GM19239 (cell line): ENCODE measurements around the gene GLI2.

Experiments used
- DNase-seq: peaks from one replicate; pipeline ENCODE4 v3.0.0; 2011; ENCODE audit warnings: low spot score; ENCODE audit not compliant: insufficient read length
- FAIRE-seq: peaks from 2 replicates; lab custom pipeline; 2011; peaks lifted over from hg19 to GRCh38; lab: Jason Lieb, UNC

The GLI2 gene

DNA sequence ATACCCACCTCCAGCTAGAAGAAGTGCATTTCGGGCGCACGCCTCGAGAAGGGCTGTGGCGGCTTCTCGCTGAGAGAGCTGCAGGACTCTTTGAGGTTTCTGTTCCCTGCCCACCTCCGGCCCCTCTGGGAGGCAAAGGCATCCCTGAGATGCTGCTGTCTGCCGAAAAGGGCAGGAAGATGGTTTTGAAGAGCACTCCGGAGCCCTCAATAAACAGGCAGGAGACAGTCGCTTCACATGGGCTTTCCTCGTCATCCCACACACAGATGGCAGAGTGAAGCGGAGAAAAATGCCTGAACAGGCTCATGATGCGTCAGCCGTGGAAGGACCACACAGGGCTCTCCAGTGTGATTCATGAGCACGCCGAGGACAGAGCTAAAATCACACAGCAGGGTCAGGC, 25.4 kb upstream of the GLI2 start:
- FAIRE-seq (no peak), DNase-seq (no peak)

DNA sequence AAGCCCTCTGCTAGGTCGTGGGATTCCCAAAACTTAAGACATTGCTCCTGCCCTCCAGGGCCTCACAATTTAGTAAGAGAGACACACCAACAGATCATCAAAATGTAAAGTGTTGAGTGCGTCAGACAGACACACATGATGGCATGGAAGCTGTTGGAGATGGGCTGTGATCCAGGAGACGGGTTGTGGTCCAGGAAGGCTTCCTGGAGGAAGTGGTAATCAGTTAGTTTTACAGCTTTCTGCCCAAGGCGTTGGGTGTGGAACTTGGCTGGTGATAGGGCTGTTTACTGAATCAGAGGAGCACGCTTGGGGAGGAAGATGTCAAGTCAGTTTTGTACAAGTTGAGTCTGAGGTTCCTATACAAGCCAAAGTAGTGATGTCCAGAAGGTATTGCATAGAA, 24.0 kb upstream of the GLI2 start:
- DNase-seq (no peak), FAIRE-seq (no peak)

DNA sequence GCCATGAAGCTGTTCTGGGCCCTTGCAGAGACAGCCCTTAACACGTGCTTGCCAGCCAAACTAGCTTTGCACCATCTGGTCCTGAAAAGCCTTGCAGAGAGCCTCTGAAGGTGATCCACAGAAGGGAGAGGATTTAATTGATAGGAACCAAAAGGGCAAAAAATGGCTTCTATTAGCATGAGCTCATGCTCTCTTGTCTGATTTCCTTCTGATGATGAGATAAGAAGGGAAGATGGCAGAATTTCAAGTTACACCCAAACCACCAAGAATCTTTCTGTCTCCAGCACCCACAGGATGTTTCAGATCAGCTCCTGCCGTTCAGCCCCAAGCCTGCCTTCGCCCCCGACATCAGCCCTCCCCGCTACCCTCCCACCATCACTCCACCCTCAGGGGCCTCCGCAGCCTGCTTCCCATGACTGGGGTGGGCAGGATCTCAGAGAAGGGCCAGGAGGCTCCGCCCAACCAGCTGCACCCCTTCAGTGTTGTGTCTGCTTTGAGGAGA, 23.4 kb upstream of the GLI2 start:
- no peak for DNase-seq
- no peak for FAIRE-seq

DNA sequence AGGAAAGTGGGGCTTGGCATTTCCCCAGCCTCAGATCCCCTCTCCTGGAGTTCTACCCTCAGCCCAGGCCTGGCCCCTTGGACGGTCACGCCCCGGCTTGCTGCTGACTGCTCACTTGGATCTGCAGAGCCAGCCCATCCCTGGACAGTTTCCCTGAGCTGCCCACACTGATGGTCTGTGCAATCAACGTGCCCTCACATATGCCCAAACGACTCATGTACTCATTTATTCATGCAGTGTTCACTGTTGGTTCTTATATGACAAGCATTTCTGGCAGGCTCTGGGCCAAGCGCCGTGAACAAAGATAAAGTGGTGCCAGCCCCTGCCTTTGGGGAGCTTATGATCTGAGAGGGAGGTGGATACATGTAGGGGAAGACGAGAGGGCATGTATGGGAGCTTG, 20.3 kb upstream of the GLI2 start:
- FAIRE-seq, result no peak
- no peak for DNase-seq

DNA sequence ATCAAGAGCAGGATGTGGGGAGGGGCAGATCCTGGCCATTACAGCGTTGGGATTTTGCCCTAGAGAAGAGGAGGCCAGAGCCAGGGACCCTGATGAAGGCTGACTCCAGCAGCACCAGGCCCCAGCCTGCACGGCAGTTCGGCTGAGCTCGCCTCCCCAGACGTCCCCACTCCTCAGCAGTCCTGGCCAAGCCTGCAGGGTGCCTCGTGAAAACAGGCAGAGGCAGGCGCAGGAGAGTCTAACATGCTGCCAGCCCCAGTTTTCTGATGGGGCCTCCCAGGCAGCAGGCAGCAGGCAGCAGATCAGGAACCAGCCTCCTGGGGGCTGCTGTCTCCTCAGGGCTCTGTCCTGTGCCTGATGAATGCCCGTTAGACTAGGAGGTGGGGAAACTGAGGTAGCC, 19.7 kb upstream of the GLI2 start:
- FAIRE-seq (no peak), DNase-seq (no peak)

DNA sequence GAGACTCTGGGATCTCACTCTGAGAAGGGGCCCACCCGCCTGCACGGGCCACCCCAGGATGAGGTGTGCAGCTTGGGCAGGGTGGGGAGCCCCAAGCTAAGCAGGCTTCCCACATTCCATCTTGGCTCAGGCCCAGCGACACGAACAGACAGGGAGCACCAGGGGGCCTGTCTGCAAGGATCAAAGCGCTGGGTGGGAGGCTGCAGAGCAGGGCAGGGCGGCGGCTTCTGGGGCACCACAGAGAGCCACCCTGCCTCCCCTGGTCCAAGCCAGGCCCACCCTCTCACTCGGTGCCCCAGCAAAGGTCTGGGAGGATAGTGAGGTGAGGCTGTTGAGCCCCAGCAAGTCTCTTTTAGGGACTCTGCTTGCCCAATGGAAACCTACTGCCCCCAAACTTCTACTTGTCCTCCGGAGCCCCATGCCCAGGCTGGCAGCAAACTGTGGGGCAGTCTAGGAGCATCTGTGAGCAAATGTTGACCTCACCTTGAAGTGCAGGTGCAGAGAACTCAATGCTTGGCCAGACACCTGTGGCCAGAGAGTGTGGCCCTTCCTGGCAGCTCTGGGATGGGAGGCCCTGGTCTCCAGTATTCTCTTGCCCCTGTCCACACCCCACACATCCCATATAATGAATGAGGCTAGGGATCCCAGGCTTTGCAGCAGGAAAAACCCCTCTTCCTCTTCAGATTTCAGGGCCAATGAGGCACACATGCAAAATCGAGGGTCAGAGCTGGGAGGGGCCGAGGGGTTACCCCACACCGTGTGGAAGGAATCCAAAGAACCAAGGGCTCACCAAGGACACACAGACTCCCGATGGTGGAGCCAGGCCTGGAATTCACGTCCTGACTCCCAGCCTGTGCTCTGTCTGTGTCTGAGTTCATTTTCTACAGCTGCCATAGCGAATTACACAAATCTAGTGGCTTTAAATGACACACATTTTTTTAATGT, 18.8 kb upstream of the GLI2 start:
- DNase-seq (no peak), FAIRE-seq (no peak)

DNA sequence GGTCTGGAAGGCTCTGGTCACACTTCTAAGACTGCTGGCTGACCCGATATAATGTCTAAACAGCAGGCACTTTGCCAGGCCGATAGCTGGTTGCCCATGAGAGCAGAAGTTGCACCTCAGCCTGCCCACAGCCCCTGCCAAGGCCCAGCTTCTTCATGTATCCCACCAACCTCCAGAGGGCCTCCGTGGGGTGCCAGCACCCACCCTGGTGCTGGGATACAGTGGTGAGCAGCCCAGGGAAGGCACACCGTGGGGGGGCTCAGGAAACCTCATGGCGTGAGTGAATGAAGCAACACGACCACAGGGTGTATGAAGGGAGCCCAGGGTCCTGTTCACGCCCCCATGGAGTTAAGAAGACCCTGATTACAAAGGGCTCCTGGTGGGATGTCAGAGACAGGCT, 16.2 kb upstream of the GLI2 start:
- FAIRE-seq (no peak), DNase-seq (no peak)

DNA sequence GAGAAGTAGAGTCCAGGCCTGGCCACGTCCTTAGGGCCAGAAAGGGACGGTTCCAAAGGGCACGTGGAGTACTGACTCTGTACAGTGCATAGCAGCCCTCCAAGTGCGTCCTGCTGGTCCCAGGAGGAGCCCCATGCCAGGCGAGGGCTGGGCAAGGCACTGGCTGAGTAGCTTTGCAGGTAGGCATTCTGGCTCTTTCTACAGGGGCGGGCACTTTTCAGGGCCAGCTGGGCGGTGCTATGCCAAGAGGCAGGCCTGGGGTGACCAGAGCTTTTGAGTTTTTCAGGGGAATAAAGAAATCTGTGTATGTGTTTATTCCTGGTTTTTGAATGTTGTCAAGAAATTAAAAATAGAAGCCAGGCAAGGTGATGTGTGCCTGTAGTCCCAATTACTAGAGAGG, 15.4 kb upstream of the GLI2 start:
- FAIRE-seq (no peak), DNase-seq (no peak)

DNA sequence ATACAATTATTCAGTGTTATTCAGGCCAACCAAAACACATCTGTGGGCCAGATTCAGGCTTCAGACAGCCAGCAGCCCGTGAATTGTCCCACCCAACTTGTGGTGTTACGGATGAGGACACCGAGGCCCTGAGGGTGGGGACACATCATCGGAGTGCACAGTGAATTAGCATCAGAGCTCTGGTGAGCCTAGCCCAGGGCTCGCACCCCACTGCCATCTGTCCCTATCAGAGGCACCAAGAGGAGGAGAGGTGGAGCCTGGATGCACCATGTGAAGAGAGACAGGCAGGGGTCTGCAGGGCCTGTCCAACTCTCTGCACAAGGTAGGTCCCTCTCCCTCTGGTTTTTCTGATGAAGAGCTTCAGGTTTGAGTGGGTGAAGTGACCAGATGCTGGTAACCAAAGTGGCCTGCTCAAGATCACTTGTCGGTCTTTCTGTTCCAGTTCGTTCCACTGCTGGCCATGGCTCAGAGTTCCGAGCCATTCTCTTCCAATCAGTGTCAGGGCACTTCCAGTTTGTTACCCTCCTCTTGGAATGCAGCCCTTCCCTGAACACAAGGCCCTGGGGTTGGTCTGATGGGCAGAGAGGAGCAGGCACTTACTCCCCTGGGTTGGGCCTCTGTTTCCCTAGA, 14.8 kb upstream of the GLI2 start:
- no peak for DNase-seq
- no peak for FAIRE-seq

DNA sequence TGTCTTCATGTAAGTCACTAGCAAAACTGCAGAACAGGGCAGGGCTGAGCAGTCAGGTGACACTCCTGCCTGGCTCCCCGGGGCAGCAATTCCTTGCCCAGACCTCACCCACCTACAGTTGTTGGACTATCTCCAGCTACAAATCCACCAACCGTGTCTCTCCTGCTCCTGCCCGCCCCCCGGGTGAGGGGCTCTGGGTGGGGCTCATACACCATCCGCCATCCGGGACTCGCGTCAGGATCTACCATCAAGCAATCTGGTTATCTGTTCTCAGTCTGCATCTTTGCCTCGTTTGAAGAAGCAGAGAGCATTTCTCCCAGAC, 13.5 kb upstream of the GLI2 start:
- no peak for FAIRE-seq

DNA sequence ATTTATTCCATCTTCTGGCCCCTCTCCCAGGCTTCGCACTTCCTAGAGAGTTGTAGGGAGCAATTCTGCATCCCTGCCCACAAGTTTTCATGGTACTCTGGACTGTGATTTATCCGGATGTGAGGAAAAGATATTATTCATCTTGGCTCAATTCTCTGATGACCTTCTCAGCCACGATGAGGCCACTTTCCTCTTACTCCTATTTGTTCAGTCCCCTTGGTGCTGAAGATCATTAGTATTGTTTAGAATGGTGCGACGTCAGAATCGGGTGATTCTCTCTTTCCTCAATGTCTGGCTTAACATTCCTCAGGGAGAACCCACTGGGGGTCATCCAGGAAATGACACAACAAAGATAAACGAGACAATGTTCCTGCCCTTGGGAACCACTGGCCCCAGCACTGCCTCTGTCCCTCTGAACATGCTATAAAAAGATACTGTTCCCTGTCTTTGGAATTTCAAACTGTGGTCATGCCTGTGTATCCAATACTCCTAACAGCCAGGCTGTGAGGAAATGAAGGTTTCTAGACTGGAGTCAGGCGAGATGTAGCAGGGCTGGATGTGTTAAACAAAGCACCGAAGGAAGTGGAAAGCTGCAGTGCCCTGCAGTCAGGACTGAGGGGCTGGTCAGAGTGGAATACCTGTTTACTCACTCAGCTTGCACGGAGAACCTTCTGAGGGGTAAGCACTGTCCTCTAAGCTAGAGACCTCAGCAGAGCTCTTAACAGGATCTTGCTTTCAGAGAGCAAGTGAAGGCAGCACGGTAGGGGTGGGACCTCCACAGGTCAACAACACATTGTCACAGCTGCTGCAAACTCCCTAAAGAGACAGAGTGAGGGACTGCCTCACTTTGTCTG, 12.9 kb upstream of the GLI2 start:
- DNase-seq (no peak), FAIRE-seq (no peak)

More for the DNA sequence above, 13.5 kb upstream of the GLI2 start:
- no peak for DNase-seq

DNA sequence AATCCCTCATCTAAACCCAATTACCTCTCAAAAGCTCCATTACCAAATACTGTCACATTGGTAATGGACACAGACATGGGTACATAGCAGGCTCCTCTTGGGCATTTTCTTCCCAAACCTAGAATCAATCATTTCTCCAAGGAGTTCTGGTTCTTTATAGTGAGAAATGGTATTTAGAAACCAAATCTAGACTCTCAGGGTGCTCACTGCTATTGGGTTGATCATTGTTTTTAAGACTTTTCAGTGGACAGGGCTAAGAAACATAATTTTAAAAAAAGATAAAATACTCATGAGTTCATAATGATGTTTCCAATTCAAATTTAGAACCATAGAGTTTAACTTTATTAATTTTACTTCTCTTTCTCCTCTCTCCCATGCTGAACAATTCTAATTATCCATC, 9.4 kb upstream of the GLI2 start:
- FAIRE-seq, result no peak
- DNase-seq, result no peak

DNA sequence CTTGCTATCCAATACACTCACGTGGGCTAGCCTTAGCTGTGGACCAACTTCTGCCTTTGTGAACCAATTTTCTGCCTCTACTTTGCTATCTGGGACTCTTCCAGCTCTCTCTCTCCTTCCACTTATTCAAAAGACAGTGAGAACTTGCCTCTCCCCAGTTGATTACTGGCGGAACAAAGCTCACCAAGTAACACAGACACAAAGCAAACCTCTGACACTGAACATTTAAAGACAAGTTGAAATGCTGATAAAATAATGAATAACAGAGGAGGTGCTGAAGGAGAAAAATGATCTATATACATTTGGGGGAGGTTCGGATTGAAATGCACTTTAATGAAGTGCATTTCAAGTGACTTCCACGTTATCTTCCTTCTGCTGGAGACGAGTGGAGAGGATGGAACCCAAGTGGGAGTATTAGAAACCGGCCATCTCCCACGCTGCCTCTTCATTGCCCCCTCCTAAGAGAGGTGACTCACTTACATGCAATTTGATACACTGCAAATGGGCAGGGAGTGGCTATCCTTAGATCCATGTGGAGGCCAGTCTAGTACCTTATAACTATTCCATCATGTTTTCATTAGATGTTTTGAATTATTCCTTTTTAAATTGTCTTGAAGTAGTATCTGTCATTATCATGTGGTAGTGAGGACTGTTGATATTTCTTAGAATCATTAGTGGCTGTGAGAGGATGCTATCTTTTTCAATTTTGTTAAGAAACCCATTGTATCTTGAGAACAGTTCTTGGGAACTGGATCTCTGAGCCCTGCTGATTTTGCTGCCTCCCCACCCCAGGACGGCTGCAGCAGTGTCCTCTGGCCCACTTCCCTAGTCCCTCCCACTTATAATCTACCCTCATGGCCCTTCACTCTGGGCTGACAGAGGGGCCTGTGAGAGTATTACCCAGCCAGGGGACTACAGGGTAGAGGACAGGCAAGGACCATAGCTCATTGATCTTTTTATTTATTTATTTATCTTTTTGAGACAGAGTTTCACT, 6.0 kb upstream of the GLI2 start:
- FAIRE-seq, result no peak
- DNase-seq, result no peak

DNA sequence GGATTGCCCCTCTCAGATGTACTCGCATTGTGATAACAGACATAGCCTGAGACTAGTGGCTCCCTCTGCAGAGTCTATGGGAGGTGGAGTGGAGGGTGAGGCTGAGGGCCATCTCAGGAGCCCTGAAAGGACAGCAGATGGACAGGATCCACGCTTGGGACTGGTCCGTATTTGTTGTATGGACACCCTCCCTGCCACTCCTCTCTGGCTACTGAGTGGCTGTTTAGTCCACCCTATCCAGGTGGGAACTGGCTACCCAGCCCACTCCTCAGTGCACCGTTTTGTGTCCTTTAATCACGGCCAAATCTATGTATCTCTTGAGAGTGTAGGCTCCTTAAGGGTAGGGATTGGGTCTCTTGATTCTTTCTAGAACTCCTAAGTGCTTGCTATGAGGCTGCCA, 4.5 kb upstream of the GLI2 start:
- DNase-seq (no peak), FAIRE-seq (no peak)

DNA sequence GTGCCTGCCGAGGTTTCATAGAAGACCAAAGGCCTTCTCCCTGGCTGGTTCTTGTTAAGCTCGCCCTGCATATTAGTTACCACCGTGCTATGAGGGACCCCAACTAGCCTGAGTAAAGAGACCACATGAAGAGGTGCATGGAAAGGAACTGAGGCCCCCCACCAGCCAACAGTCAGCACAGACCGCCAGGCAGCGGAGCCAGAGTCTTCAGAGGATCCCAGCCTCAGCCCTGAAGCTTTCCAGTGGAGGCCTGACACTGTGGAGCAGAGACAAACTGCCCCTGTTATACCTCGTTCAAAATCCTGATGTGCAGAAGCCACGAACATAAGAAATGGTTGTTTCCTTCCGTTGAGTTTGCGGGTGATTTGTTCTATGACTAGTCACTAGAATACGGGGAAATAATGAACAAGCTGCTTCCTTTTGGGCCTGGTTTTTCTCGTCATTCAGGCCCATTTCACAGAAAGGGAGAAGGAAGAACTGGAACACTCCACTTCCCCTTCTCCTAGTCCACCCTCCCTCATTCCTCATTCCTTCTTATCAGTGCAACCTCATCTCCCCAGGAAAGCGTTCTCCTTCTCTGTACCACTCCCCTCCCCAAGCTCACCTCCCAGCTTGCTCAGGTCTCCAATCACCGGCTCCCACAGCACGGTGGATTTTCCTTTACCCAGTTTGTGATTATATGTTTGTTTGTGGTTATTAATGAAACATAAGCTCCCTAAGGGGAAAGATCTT, 3.0 kb upstream of the GLI2 start:
- DNase-seq (no peak), FAIRE-seq (no peak)

DNA sequence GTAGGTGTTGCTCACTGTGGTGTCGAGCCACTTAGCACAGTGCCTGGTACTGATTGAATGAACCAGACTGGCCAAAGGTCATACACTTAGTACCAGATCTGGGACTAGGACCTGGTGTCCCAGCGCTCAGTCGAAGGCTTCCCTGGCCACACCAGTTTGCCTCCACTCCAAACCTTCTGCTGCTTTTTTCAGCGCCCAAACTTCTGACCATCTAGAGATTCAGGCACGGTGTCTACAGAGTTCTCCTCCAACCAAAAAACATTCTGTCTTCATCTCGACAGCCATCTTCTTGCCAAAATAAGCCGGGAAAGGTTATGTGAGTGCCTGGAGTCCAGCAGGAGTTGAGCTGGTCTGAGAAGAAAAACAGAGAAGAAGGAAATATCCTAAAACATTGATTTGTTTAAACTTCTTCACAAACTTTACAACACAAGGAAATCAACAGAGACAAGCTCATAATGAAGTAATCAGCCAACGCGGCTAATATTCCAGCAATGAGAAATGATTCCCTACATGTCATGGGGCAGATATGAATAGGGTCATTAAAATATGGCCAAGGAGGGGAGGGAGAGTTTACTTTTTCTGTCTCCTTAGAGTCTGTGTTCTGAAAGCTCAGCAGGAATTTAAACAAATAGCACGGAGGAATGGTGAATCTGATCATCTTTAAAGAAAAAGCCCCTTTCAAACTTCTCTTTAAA, 2.3 kb upstream of the GLI2 start:
- DNase-seq (no peak), FAIRE-seq (no peak)

DNA sequence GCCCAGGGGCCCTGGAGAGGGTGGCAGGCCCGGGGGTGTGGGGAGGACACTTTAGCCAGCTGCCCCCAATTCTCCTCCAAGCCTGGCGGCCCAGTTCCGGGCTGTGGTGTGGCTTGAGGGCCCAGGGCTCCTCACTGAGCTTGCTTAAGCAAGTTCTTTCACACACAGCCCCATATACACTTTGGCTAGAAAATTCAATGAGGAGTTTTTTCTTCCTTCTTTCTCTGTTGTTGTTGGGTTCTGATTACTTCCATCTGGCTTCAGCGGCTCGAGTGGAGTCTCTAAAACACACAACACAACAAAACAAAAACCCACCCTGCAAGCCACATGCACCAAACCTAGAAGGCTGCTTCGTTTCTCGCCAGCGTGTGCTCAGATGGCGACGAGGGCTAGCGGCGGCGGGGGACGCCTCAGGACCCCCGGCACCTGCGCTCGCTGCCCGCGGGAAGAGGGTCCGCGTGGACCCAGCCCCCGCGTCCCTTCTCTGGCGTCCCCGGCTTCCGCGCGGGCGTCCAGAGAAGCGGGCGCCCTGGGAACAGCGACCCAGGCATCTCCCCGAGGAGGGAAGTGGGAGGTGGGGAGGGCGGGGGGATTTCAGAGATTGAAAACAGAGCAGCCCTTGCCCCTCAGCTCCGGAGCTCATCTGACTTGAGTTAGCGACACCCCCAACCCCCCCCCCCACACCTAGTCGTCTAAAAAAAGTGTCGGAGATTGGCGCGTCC, 577 bp upstream of the GLI2 start:
- no peak for FAIRE-seq
- DNase-seq, result no peak

DNA sequence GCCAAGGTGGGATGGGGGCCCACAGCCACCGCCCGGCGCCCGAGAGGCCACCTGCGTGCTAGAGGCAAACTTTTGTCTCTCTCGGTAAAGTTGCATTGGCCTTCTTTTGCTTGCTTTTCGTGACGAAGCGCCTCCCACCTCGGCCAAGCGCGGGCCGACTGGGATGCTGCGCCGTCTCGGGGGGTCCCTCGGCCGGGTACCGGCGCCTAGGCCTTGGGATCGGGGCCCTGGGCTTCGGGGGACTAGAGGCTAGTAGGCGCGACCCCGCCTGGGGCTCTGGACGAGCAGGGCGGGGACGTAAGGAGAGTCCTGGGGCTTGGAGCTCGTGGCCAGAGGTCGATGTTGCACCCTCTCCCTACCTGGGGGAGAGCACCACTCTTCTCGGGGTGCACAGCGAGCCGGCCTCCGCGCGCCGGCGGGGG, 545 bp downstream of the GLI2 start:
- no peak for FAIRE-seq
- no peak for DNase-seq
